Measurements from ENCODE around the gene TNIP3. TPM values are rescaled to one million over a fixed set of nuclear protein-coding genes. Genes with fewer than 3 reads are reported as not detected.

The TNIP3 gene
- total and polyA plus RNA-seq, 2 of the 4 experiments (the other 2 are of a cell fraction) = 0.10 to 0.18 TPM

GRCh38 chr4:121192480-121192879 lies 28.4 kb upstream of the TNIP3 start:
- in situ Hi-C loops (cut with MboI; ENCODE audit: low sequenced_read_pairs) (loop anchor here (5.0 to 25.0 kb wide), 2 partner anchors 60 to 545 kb away; no protein-coding TSS in a partner anchor), dilution Hi-C loops (cut with HindIII; ENCODE audit: low sequenced_read_pairs, unreplicated experiment) (no loop called here), intact Hi-C loops (cut with micrococcal nuclease) (loop anchor here (1.0 to 5.0 kb wide), 4 partner anchors 60 to 544 kb away; no protein-coding TSS in a partner anchor)
- no peak overlapping the region for H2BK20ac ChIP-seq (ENCODE audit: low read depth, low read length)
- no peaks in the 10 kb centered on the region for H3K79me1 ChIP-seq (ENCODE audit: low read depth in 1 of 2, low read length in 2 of 2)
- H3K4me2 ChIP-seq (ENCODE audit: low read depth, low read length) = peak overlapping the region; percentile 91
- DNase-seq (peak; percentile 48), ATAC-seq (ENCODE audit: low read depth) (peak; percentile 86)
- POLR2A ChIA-PET (ENCODE audit: unreplicated experiment) = no interaction called here
- H3K4me1 ChIP-seq (ENCODE audit: control insufficient read depth, insufficient read depth, low read length) = no peaks in the 10 kb centered on the region
- no peak overlapping the region for H3K56ac ChIP-seq (ENCODE audit: extremely low read depth, insufficient read depth, low read length)
- no peaks in the 10 kb centered on the region for H3K36me3 ChIP-seq (ENCODE audit: control insufficient read depth, insufficient read depth, low read length)
- TF ChIP-seq CTCF (conservative IDR thresholded peaks at IDR 0.05; ENCODE audit: low read depth, low read length) (peak; percentile 79), RFX5 (IDR thresholded peaks at IDR 0.05; ENCODE audit: low read depth, low read length) (no peak), RAD21 (IDR thresholded peaks at IDR 0.05; ENCODE audit: low read length) (peak; percentile 72), SMC3 (IDR thresholded peaks at IDR 0.05; ENCODE audit: low read depth, low read length) (peak; percentile 45)
- 0 out of 2 replicates have a peak overlapping the region, but pooled peaks have one; percentile 1 for H3K23ac ChIP-seq (ENCODE audit: low read depth, low read length)
- no peak overlapping the region for H3K4ac ChIP-seq (ENCODE audit: low read depth, low read length)
- no peak overlapping the region for H4K5ac ChIP-seq (ENCODE audit: low read depth, low read length)
- H2AK5ac ChIP-seq (ENCODE audit: low read depth, low read length) = no peak overlapping the region
- no peaks in the 10 kb centered on the region for H3K9me1 ChIP-seq (ENCODE audit: insufficient read depth, low read length)
- CTCF ChIA-PET = interaction anchor here (0.6 to 1.9 kb wide), 21 partner anchors 8 to 544 kb away, joined by 3 to 19 read pairs (median 3); no protein-coding TSS in a partner anchor
- H4K20me1 ChIP-seq (ENCODE audit: insufficient read depth, low read length) = no peaks in the 10 kb centered on the region
- H3K9ac ChIP-seq (ENCODE audit: low read depth, low read length) = no peak overlapping the region
- H2BK120ac ChIP-seq (ENCODE audit: low read depth, low read length) = no peak overlapping the region
- H3K27me3 ChIP-seq (ENCODE audit: control insufficient read depth, insufficient read depth, low read length) = peaks cover 2% of the 10 kb centered on the region
- no peak overlapping the region for H4K91ac ChIP-seq (ENCODE audit: insufficient read depth, low read depth, low read length)
- no peak overlapping the region for H2BK5ac ChIP-seq (ENCODE audit: low read depth, low read length, poor library complexity, severe bottlenecking)
- no peaks in the 10 kb centered on the region for H3K9me3 ChIP-seq (ENCODE audit: control insufficient read depth, insufficient read depth, low read length)
- BruUV-seq (replicated peaks) = no TSS peak
- H3K4me3 ChIP-seq (ENCODE audit: insufficient read depth, low read depth, low read length) = peak overlapping the region; percentile 25; the same call in 1 of the 2 replicates
- WGBS, 2 experiments (ENCODE audit: extremely low coverage in 2 of 2, insufficient read length in 1 of 2) = 0% methylated on average over 3 of the region's 6 CpGs; no CpG with 5 or more reads in 1 of the 2 experiments
- no peak overlapping the region for H4K8ac ChIP-seq (ENCODE audit: low read depth in 2 of 2, low read length in 2 of 2)
- no peak overlapping the region for H3K27ac ChIP-seq (ENCODE audit: insufficient read depth, low read length)
- no peak overlapping the region for H2AK9ac ChIP-seq (replicated peaks; ENCODE audit: low read depth, low read length, poor library complexity)
- no peak overlapping the region for H2AFZ ChIP-seq (replicated peaks; ENCODE audit: low read length, poor library complexity)
- no peak overlapping the region for H3K14ac ChIP-seq (replicated peaks; ENCODE audit: low read depth, low read length)
- no peak overlapping the region for H2BK15ac ChIP-seq (ENCODE audit: low read depth, low read length)
- no peak overlapping the region for H3K18ac ChIP-seq (ENCODE audit: low read depth, low read length)
